Measurements from ENCODE around the gene LMAN1L.

Gene LMAN1L

DNA sequence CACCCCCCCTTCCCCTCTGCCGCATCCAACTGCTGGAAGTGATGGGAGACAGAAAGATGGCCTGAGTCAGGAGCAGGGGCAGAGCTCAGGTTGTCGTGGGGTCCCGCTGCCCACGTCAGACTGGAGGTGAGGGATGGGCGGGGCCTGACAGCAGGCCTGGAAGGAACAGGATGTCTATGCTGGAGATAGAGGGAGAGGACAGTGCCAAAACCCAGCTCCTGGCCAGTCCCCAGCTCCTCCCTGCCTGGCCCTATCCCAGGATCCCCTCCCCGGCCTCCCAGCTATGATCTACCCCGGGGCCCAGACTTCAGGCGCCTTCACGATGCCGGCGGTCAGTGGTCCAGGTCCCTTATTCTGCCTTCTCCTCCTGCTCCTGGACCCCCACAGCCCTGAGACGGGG is at the start of gene LMAN1L:
LMAN1L (plus strand) TSS at position 303 of the 400 bp plus-strand sequence; CDS start at position 323, 20 bp downstream.
- no peak for DNase-seq

DNA sequence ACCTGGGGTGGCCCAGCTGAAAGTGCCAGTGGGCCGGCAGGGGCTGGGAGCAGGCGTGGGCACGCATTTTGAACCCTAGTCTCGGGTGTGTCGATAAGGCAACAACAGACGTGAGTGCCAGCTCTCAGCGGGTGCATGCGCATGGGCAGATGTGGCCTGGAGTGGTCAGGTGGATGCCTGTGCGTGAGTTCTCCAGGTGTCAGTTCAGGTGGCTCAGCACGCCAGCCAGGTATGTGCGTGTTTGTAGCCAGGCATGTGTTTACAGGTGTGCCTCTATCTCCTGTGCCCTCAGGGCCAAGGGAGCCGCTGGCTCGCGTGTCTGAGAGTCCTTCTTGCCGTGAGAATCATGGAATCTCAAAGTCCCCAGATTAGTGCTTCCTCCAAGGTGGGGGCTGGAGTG is 49.2 kb upstream of the LMAN1L start:
- peak; percentile 44 for DNase-seq

DNA sequence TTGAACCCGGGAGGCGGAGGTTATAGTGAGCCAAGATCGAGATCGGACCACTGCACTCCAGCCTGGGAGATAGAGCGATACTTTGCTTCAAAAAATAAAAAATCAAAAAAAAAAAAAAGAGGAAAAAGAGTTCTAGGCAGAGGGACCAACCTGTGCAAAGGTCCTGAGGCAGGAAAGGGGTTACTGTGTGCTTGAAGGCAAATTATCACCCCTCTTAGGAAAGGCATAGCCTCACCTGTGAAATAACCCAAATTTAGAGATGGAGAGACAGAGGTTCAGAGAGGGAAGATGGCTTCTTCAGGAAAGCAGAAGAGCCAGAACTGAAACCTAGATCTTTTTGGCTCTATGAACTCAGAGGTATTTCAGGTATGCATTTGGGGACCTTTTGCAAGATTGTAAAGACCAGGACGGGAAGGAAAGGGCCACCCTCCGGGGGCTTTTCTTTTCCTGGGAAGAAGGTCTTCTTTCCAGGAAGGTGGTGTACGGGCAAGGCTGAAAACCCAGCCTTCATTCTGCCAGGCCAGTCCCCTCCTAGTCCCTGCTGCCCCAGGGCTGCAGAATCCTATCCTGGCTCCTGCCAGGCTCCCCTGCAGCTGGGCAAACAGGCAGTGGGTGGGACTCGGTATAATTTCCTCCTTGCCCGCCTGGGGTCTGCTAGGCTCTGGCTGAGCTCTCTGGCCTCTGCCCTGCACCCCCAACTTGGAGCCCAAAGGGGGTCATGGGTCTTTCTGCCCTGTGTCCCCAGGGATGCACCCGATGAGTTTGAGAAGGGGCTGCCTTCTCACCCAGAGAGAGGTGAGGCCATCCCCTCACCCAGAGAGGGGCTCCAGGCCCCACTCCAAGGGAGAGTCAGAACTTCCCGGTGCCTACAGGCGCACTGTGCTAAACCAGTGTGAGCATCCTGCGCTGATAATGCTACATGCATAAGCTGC is 45.2 kb upstream of the LMAN1L start:
- DNase-seq, result no peak

DNA sequence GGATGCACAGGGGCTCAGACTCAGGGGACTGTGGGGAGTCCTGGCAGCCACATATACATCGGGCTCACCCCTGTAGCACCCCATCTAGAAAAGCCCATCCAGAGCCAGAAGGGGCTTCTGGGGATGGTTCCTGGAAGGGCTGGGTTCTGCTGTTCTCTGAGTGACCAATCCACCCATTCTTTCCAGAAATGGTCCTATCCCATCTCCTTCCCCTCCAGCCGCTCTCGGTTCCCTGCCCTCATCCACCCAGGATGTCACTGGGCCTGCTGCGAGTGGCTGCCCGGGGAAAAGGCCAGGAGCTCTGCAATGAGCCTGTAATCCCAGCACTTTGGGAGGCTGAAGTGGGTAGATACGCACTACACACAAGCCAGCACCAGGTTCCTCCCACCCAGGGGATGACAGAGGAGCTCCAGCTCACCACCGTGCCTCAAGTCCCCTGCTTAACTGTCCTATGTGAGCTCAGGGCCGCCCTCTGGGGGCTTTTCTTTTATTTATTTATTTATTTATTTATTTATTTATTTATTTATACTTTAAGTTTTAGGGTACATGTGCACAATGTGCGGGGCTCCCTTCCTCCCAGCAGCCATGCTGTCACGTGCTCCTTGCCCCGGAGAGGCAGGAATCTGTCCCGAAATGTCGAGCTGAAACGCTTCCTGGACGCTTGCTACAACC is 44.4 kb upstream of the LMAN1L start:
- no peak for DNase-seq

DNA sequence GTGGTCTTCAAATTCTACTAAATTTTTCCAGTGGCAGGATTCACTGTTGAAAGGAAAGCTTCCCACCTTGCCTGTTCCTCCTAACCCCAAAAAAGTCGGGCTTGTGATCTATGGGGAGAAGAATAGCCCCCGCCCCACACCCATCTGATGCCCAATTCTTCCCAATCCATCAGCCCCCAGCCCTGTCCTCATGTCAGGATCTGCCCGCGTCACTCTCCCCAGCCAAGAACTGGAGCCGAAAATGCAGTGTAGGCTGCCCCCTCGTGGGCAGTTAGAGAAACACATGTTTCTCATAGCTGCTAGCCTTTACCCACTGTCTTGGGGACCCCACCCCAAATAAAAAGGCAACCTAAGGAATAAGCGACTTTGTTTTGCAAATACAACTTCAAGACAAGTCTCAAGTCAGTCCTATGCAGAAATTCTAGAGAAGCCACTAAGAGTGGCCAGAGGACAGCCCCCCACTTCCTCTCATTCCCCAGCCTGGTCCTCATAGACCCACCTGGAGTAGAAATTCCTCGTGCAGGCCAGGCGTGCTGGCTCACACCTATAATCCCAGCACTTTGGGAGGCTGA is 43.8 kb upstream of the LMAN1L start:
- no peak for DNase-seq

GRCh38 chr15:74769463-74770025 is 43.1 kb upstream of the LMAN1L start:
- DNase-seq, result no peak

DNA sequence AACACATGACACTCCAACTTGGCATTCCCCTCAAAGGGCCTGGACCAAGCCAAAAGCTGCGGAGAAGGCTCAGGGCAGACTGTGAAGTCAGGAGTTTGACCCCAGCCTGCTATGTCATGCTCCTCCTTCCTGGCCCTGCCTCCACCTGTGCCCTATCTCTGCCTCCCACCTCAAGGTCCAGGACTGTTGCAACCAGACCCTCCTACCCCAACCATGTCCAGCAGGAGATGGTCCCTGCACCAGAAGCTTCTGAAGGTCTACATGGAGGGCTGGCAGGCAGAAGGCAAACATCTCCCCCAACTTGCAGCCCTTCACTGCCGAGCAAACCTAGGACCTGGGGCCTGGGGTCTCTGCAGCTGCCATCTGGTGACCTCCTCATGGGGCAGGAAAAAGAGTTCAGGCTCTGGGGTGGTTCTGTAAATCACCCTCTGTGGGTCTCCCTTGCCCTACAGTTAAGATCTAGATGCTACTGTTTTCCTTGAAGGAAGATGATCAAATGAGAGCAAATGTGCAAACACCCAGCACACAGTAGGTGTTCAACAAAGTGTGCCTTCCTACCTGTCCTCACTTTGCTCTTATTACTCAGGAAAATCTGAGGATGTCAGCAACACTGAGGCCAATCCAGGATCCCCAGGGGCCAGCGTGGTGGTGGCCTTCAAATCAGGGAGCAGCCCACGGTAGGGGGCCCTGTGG is 42.3 kb upstream of the LMAN1L start:
- DNase-seq, result no peak

DNA sequence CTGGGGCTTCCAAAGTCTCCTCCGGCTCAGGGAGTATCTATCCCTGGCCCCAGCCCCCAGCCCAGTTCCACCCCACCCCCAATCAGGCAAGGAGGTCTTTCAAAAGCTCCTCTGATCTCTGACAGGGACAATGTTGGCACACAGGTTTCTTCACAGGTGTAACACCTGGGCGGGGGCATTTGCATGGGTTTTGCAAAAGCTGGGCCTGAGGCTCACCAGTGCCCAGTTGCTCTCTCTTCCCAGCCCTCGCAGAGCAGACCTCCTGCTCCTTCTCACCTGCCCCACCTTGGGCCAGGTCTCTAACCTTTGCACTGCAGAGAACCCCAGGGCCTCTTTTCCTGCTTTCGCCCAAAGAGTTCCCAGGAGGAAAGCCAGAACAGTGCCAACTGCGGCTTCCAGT is 39.3 kb upstream of the LMAN1L start:
- no peak for DNase-seq

DNA sequence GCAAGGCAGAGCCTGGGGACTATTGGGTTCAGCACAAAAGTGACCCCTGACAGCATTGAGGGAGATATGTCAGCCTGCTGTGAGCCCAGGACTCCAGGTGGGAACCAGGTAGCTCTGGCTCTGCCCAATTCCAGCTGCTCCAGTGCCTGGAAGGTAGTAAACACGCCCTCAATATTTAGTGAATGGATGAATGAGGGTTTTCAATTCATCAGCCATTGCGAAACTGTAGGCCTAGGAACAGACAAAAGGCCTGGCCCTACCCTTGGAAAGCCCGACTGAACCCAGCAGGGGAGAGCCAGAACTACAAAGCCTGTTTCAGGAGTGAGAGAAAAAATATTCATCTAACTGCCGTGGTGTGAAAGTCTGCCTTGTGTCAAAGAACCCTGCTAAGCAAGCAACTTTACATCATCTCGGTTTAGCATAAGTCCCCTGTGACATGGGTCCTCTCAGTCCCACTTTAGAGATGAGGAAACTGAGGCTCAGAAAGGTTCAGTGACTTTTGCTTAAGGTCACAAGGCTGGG is 38.8 kb upstream of the LMAN1L start:
- DNase-seq, result no peak

- DNase-seq, result no peak
These were observed 37.5 kb upstream of the LMAN1L start for GRCh38 chr15:74775132-74775562.

- DNase-seq, result no peak
These were observed 36.7 kb upstream of the LMAN1L start for GRCh38 chr15:74775894-74776293.

- DNase-seq, result no peak
These were observed 35.5 kb upstream of the LMAN1L start for GRCh38 chr15:74776821-74777768.

DNA sequence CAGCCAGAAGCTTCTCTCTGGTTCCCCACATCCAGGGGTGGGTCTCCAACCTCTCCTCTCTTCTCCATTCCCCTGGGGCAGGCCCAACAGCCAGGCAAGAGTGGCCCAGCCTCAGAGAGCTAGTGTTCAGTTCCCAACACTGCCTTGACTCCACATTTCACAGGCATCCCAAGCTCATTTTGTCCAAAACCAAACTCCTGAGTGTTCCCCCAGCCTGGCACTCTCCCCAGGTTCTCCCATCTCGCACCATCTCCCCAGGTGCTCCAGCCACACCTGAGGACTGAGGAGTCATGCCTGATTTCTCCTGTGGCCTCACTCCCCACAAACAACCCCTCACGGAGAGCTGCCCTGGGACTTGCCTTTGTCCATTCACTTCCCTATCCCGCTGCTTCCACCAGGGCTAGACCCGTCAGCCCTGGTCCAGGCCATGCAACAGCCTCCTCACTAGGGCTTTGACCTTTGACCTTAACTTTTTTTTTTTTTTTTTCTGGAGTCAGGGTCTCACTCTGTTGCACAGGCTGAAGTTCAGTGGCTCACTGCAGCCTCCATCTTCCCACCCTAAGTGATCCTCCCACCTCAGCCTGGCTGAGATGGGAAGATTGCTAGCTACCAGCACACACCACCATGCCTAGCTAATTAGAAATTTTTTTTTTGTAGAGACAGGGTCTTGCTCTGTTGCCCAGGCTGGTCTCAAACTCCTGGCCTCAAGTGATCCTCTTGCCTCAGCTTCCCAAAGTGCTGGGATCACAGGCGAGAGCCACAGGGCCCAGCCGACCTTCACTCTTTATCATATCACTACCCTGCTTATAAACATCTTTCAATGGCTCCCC is 34.7 kb upstream of the LMAN1L start:
- no peak for DNase-seq

DNA sequence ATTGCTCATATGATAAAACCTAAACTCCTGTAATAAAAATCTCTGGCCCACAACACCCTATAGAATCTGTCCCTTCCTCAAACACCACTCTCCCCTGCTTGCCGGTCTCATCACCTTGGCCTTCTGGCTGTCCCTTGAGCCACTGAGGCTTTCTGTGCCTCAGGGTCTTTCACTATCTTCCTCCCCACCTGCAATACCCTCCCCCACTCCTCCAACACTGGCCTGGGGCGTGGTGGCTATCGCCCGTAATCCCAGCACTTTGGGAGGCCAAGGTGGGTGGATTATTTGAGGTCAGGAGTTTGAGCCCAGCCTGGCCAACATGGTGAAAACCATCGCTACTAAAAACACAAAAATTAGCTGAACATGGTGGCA is 34.0 kb upstream of the LMAN1L start:
- no peak for DNase-seq

DNA sequence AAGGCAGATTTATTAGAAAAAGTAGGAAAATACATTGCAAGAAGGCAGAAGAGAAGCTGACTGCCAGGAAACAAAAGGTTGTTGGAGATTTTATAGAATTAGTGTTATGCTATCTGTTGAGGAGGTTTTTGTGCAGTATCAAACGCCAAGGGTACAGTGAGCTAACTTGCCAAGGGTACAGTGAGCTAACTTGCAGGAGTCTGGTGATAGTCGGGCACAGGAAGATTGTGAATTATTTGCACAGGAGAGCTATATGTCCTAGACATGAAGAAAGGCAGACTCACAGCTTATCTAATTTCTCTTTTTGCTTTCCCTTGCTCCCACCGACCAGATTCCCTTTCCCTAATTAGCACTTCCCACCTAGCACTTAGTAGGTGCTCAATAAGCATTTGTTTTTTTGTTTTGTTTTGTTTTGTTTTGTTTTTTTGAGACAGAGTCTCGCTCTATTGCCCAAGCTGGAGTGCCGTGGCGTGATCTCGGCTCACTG is 33.4 kb upstream of the LMAN1L start:
- DNase-seq, result no peak

GRCh38 chr15:74780523-74781430 is 31.9 kb upstream of the LMAN1L start:
- DNase-seq, result no peak

GRCh38 chr15:74781431-74782258 is 31.0 kb upstream of the LMAN1L start, which contains the start of gene CSK:
Gene CSK, plus strand, starts transcription at chr15:74782080. Its CDS starts 16,218 bp downstream, at chr15:74798298.
- DNase-seq, result no peak

Data from NCI-H510A (cell line).